C4-2B (cell line): ENCODE results near the gene ZKSCAN5.
"Not testable (repeated sequence)": the region's sequence is repeated elsewhere in the genome, so short reads cannot be mapped to it uniquely, and the experiment has no call there.

Experiments used
- H3K27ac ChIP-seq: fragments of 450-650 bp; 2 replicates; pipeline ENCODE4 v1.5.1; 2017
- CTCF ChIP-seq: fragments of 450-650 bp; conservative IDR thresholded peaks from 2 replicates; pipeline ENCODE4 v1.5.1; 2017; ENCODE audit warnings: mild to moderate bottlenecking
- ZFX ChIP-seq: fragments of 450-650 bp; IDR thresholded peaks from 2 replicates; pipeline ENCODE4 v1.6.1; 2017

Gene ZKSCAN5

GRCh38 chr7:99543916-99544315 is 39.5 kb downstream of the ZKSCAN5 start:
- no peak for TF ChIP-seq ZFX
- no peak for TF ChIP-seq CTCF
- H3K27ac ChIP-seq, result no peak overlapping the region

- not testable (repeated sequence) for H3K27ac ChIP-seq
These were observed 40.8 kb downstream of the ZKSCAN5 start for GRCh38 chr7:99545308-99545707.

GRCh38 chr7:99549545-99549944 is 45.1 kb downstream of the ZKSCAN5 start:
- H3K27ac ChIP-seq, result not testable (repeated sequence)

GRCh38 chr7:99551334-99551733 is 46.9 kb downstream of the ZKSCAN5 start:
- H3K27ac ChIP-seq, result peak overlapping the region; percentile 37; the same call in 1 of the 2 replicates
- TF ChIP-seq CTCF, result no peak
- no peak for TF ChIP-seq ZFX

GRCh38 chr7:99551767-99552463 is 47.5 kb downstream of the ZKSCAN5 start, which contains the start of gene FAM200A:
TSS of gene FAM200A (minus strand) at chr7:99552114. CDS start at chr7:99548407, 3,707 bp downstream.
- TF ChIP-seq CTCF (no peak), ZFX (no peak)
- peak within 1 kb of the TSS; percentile 37 for H3K27ac ChIP-seq

- no peak for TF ChIP-seq CTCF
- TF ChIP-seq ZFX, result no peak
- H3K27ac ChIP-seq, result no peak overlapping the region
These were observed 48.6 kb downstream of the ZKSCAN5 start for GRCh38 chr7:99553039-99553438.

GRCh38 chr7:99554939-99555338 is 50.5 kb downstream of the ZKSCAN5 start:
- no peak overlapping the region for H3K27ac ChIP-seq
- TF ChIP-seq ZFX, result no peak
- TF ChIP-seq CTCF, result no peak

- no peak overlapping the region for H3K27ac ChIP-seq
- TF ChIP-seq ZFX, result no peak
- no peak for TF ChIP-seq CTCF
These were observed 52.7 kb downstream of the ZKSCAN5 start for GRCh38 chr7:99557196-99557607.
